Astrocyte (in vitro differentiated cells and primary cell): ENCODE data around the gene SLC36A3. TPM values are rescaled to one million over a fixed set of nuclear protein-coding genes. Genes with fewer than 3 reads are reported as not detected.

Source experiments
- DNase-seq: peaks from one replicate; pipeline ENCODE4 v3.0.0-alpha.2; 2010; ENCODE audit warnings: low read depth
- FAIRE-seq: peaks from 2 replicates; lab custom pipeline; 2011; peaks lifted over from hg19 to GRCh38; lab: Jason Lieb, UNC
- H2AFZ ChIP-seq: 2 replicates; pipeline ENCODE4 v1.6.0; 2012; ENCODE audit warnings: low read depth, low read length, inconsistent platforms
- H3K27ac ChIP-seq: 2 replicates; pipeline ENCODE4 v1.5.1; 2011; ENCODE audit warnings: low read depth, low read length, inconsistent platforms
- H3K27me3 ChIP-seq: 2 replicates; pipeline ENCODE4 v1.6.0; 2011; ENCODE audit warnings: low read length, inconsistent platforms; ENCODE audit not compliant: insufficient read depth
- H3K36me3 ChIP-seq: 2 replicates; pipeline ENCODE4 v1.5.1; 2011; ENCODE audit warnings: low read length, inconsistent platforms; ENCODE audit not compliant: insufficient read depth
- H3K4me1 ChIP-seq: 2 replicates; pipeline ENCODE4 v1.5.1; 2011; ENCODE audit warnings: low read length, inconsistent platforms; ENCODE audit not compliant: insufficient read depth
- H3K4me2 ChIP-seq: 2 replicates; pipeline ENCODE4 v1.6.0; 2012; ENCODE audit warnings: low read length, inconsistent platforms
- H3K4me3 ChIP-seq: 2 replicates; pipeline ENCODE4 v1.5.1; 2011; ENCODE audit warnings: low read depth, mild to moderate bottlenecking, low read length, inconsistent platforms; ENCODE audit not compliant: insufficient read depth
- H3K79me2 ChIP-seq: 2 replicates; pipeline ENCODE4 v1.6.0; 2012; ENCODE audit warnings: mild to moderate bottlenecking, low read length, inconsistent platforms; ENCODE audit not compliant: insufficient read depth
- H3K9ac ChIP-seq: 2 replicates; pipeline ENCODE4 v1.6.0; 2012; ENCODE audit warnings: mild to moderate bottlenecking, low read length, inconsistent platforms
- H3K9me3 ChIP-seq: 2 replicates; pipeline ENCODE4 v1.5.1; 2012; ENCODE audit warnings: low read depth, mild to moderate bottlenecking, low read length, inconsistent platforms; ENCODE audit not compliant: insufficient read depth
- H4K20me1 ChIP-seq: 2 replicates; pipeline ENCODE4 v1.6.0; 2012; ENCODE audit warnings: low read length, inconsistent platforms; ENCODE audit not compliant: insufficient read depth
- H3K27ac Mint-ChIP-seq: one replicate; pipeline ENCODE4 v1.8.0; 2021; ENCODE audit warnings: mild to moderate bottlenecking, mixed read lengths; ENCODE audit not compliant: unreplicated experiment
- H3K27me3 Mint-ChIP-seq: one replicate; pipeline ENCODE4 v1.8.0; 2021; ENCODE audit warnings: low read depth, mixed read lengths; ENCODE audit not compliant: unreplicated experiment
- H3K36me3 Mint-ChIP-seq: one replicate; pipeline ENCODE4 v1.8.0; 2021; ENCODE audit warnings: low read depth, mixed read lengths; ENCODE audit not compliant: unreplicated experiment
- H3K4me1 Mint-ChIP-seq: one replicate; pipeline ENCODE4 v1.8.0; 2021; ENCODE audit warnings: low read depth, mixed read lengths; ENCODE audit not compliant: unreplicated experiment
- H3K4me3 Mint-ChIP-seq: one replicate; pipeline ENCODE4 v1.8.0; 2021; ENCODE audit warnings: mild to moderate bottlenecking, moderate library complexity, mixed read lengths; ENCODE audit not compliant: unreplicated experiment
- H3K9me3 Mint-ChIP-seq: one replicate; pipeline ENCODE4 v1.8.0; 2021; ENCODE audit warnings: mild to moderate bottlenecking, mixed read lengths; ENCODE audit not compliant: unreplicated experiment
- CTCF ChIP-seq: IDR thresholded peaks from 2 replicates; pipeline ENCODE4 v1.5.1; 2011; ENCODE audit warnings: low read depth, mild to moderate bottlenecking, inconsistent platforms, low read length, moderate library complexity; ENCODE audit not compliant: insufficient read depth
- EZH2 ChIP-seq: IDR thresholded peaks from 2 replicates; pipeline ENCODE4 v1.6.1; 2012; ENCODE audit warnings: mild to moderate bottlenecking, low read length, inconsistent platforms; ENCODE audit not compliant: insufficient read depth
- total RNA-seq: library from RNA; stranded (reverse); gene quantifications from 2 replicates; pipeline ENCODE4 v1.2.1, GENCODE V29; 2021

Gene SLC36A3
- total RNA-seq, 1 donor from 2014 or later = not detected

GRCh38 chr5:151295791-151296477 is 7.6 kb downstream of the SLC36A3 start:
- no peak overlapping the region for H3K4me3 ChIP-seq
- no peak for TF ChIP-seq CTCF
- peaks cover 2% of the 10 kb centered on the region for H3K4me1 Mint-ChIP-seq
- DNase-seq (no peak), FAIRE-seq (no peak)
- H4K20me1 ChIP-seq = no peaks in the 10 kb centered on the region
- H3K36me3 ChIP-seq = no peaks in the 10 kb centered on the region
- no peaks in the 10 kb centered on the region for H3K36me3 Mint-ChIP-seq
- peaks cover 2% of the 10 kb centered on the region for H3K9me3 Mint-ChIP-seq
- no peak overlapping the region for H3K4me3 Mint-ChIP-seq
- peaks cover 7% of the 10 kb centered on the region for H3K27me3 Mint-ChIP-seq
- no peaks in the 10 kb centered on the region for H3K9me3 ChIP-seq
- no peak overlapping the region for H3K27ac Mint-ChIP-seq
- no peaks in the 10 kb centered on the region for H3K79me2 ChIP-seq
- no peaks in the 10 kb centered on the region for H3K4me1 ChIP-seq
- no peak overlapping the region for H3K4me2 ChIP-seq
- H3K27me3 ChIP-seq = peaks cover 5% of the 10 kb centered on the region
- no peak overlapping the region for H2AFZ ChIP-seq
- H3K9ac ChIP-seq = no peak overlapping the region
- H3K27ac ChIP-seq = no peak overlapping the region

- no peak for FAIRE-seq
- Mint-ChIP-seq H3K4me3 (no peak overlapping the region), H3K27ac (no peak overlapping the region), H3K4me1 (peaks cover 2% of the 10 kb centered on the region), H3K36me3 (no peaks in the 10 kb centered on the region), H3K9me3 (peaks cover 2% of the 10 kb centered on the region), H3K27me3 (peaks cover 4% of the 10 kb centered on the region)
- Histone ChIP-seq H3K36me3 (no peaks in the 10 kb centered on the region), H3K9ac (no peak overlapping the region), H2AFZ (no peak overlapping the region), H3K4me3 (no peak overlapping the region), H4K20me1 (no peaks in the 10 kb centered on the region), H3K27ac (no peak overlapping the region), H3K9me3 (no peaks in the 10 kb centered on the region), H3K4me2 (no peak overlapping the region), H3K79me2 (no peaks in the 10 kb centered on the region), H3K4me1 (no peaks in the 10 kb centered on the region), H3K27me3 (peaks cover 5% of the 10 kb centered on the region)
- no peak for DNase-seq
- no peak for TF ChIP-seq CTCF
- no peak for TF ChIP-seq EZH2
Observed at GRCh38 chr5:151295138-151295537, 8.4 kb downstream of the SLC36A3 start.

GRCh38 chr5:151293624-151294023 is 9.9 kb downstream of the SLC36A3 start:
- Histone ChIP-seq H3K9ac (no peak overlapping the region), H3K27ac (no peak overlapping the region), H3K79me2 (no peaks in the 10 kb centered on the region), H4K20me1 (no peaks in the 10 kb centered on the region), H3K4me2 (no peak overlapping the region), H3K36me3 (no peaks in the 10 kb centered on the region), H3K9me3 (no peaks in the 10 kb centered on the region), H2AFZ (no peak overlapping the region), H3K27me3 (peaks cover 5% of the 10 kb centered on the region), H3K4me3 (no peak overlapping the region), H3K4me1 (no peaks in the 10 kb centered on the region)
- Mint-ChIP-seq H3K9me3 (peaks cover 2% of the 10 kb centered on the region), H3K27me3 (peaks cover 4% of the 10 kb centered on the region), H3K4me1 (peaks cover 2% of the 10 kb centered on the region), H3K27ac (no peak overlapping the region), H3K4me3 (no peak overlapping the region), H3K36me3 (no peaks in the 10 kb centered on the region)
- no peak for FAIRE-seq
- TF ChIP-seq EZH2 (no peak), CTCF (no peak)
- no peak for DNase-seq
